Epithelial cell of alveolus of lung (primary cell): Measurements from ENCODE around the gene HTRA1. TPM values are rescaled to one million over a fixed set of nuclear protein-coding genes. Genes with fewer than 3 reads are reported as not detected.

Source experiments
- total RNA-seq: library from RNA; depleted of rRNA; stranded (reverse); fragments of >200 nt; gene quantifications from 2 replicates; pipeline ENCODE4 v1.2.1, GENCODE V29; 2015

The HTRA1 gene
- 93.3 and 208 TPM in 2 replicates for total RNA-seq

GRCh38 chr10:122461367-122461728, at the start of gene HTRA1:
Gene HTRA1 (plus strand): TSS chr10:122461553. CDS start chr10:122461653, 100 bp downstream.

GRCh38 chr10:122454603-122455080, 6.7 kb upstream of the HTRA1 start, which contains the start of gene ARMS2:
Gene ARMS2 (plus strand): TSS chr10:122454653. CDS start chr10:122454728, 75 bp downstream.

GRCh38 chr10:122560279-122560804, 99.0 kb downstream of the HTRA1 start, which contains the start of gene DMBT1:
Gene DMBT1 (plus strand): TSS chr10:122560754. CDS start chr10:122560771, 17 bp downstream.

Other genes with a start within 250 kb of the HTRA1 start
- not detected in 2 replicates for gene BTBD16, start 190.3 kb upstream of the HTRA1 start, total RNA-seq
- 9.7 and 15.9 TPM in 2 replicates for gene PLEKHA1, start 86.8 kb upstream of the HTRA1 start, total RNA-seq
- gene ARMS2, start 6.9 kb upstream of the HTRA1 start, total RNA-seq = not detected in 2 replicates
- 0.40 TPM in 1 of 2 replicates, not detected in the other for gene DMBT1, start 99.2 kb downstream of the HTRA1 start, total RNA-seq
- gene C10orf120, start 238.3 kb downstream of the HTRA1 start, total RNA-seq = not detected in 2 replicates